ENCODE data around the gene FES. TPM values are rescaled to one million over a fixed set of nuclear protein-coding genes. Genes with fewer than 3 reads are reported as not detected.

FES gene
- total and polyA plus RNA-seq, 2 of the 13 experiments (the other 11 are each of a cell fraction or from before 2014, with no cell fraction given): 4.0 to 9.5 TPM

DNA sequence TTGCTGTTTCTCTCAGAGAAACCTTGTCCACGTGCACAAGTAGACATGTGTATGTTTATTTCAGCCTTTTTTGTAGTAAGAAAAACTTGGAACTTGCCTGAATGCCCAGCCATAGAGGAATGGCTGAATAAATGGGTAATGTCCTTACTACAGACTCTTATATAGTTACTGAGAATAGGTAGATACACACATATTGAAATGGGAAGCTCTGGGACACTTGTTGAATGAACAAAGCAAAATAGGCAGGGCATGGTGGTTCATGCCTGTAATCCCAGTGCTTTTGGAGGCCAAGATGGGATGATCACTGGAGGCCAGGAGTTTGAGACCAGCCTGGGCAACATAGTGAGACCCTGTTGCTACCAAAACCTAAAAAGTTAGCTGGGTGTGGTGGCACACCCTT is 52.5 kb downstream of the FES start:
- no peak for DNase-seq (ENCODE audit: low spot score)
- in situ Hi-C loops (cut with HindIII; ENCODE audit: extremely low pct_ligation_motif_present, low pct_unique_long_range_greater_than_20kb) (loop anchor here (25.0 kb wide), 1 partner anchor 325 kb away; no protein-coding TSS in a partner anchor), intact Hi-C loops (cut with micrococcal nuclease; ENCODE audit: unreplicated experiment) (loop anchor here (10.0 kb wide), 1 partner anchor 58 kb away; the partner anchor contains the start of gene PRC1)
- Histone ChIP-seq H3K79me2 (ENCODE audit: insufficient read depth, low read length) (peaks cover 4% of the 10 kb centered on the region), H3K36me3 (replicated peaks in 1 of 2; ENCODE audit: control insufficient read depth in 1 of 2, insufficient read depth in 2 of 2, low read length in 2 of 2) (peaks cover 10 to 24% of the 10 kb centered on the region in 2 experiments; a peak in 4 of 5 replicates), H4K20me1 (ENCODE audit: insufficient read depth, low read length) (no peaks in the 10 kb centered on the region), H3K27ac (ENCODE audit: extremely low read length, insufficient read depth, low read length) (no peak overlapping the region), H3K27me3 (ENCODE audit: control insufficient read depth in 1 of 2, insufficient read depth in 2 of 2, low read length in 2 of 2) (no peaks in the 10 kb centered on the region; a peak in 2 of 5 replicates), H2AFZ (ENCODE audit: low read length) (no peak overlapping the region), H3K4me3 (replicated peaks in 1 of 3; ENCODE audit: insufficient read depth in 1 of 3, low read depth in 2 of 3, low read length in 3 of 3) (no peak overlapping the region), H3K4me1 (ENCODE audit: insufficient read depth, low read length) (peaks cover 35% of the 10 kb centered on the region), H3K9ac (ENCODE audit: insufficient read depth, low read depth, low read length) (no peak overlapping the region), H3K4me2 (ENCODE audit: low read depth, low read length) (0 out of 2 replicates have a peak overlapping the region, but pooled peaks have one; percentile 11), H3K9me3 (ENCODE audit: low read length) (no peaks in the 10 kb centered on the region)
- POLR2A ChIA-PET: no interaction called here
- WGBS (ENCODE audit: low lambda C conversion rate): 97% methylated on average over 1 of the region's 1 CpG
- ATAC-seq: no peak
- FAIRE-seq: no peak
- TF ChIP-seq DR1 (CRISPR knock-in tag; IDR thresholded peaks at IDR 0.05) (no peak), ZNF121 (CRISPR knock-in tag; IDR thresholded peaks at IDR 0.05) (peak; percentile 27; the same call in 1 of the 2 replicates)
- CTCF ChIA-PET (ENCODE audit: low intra/inter-chr PET ratio, low total read pairs): no interaction called here
- no TSS peak for BruUV-seq (replicated peaks)

DNA sequence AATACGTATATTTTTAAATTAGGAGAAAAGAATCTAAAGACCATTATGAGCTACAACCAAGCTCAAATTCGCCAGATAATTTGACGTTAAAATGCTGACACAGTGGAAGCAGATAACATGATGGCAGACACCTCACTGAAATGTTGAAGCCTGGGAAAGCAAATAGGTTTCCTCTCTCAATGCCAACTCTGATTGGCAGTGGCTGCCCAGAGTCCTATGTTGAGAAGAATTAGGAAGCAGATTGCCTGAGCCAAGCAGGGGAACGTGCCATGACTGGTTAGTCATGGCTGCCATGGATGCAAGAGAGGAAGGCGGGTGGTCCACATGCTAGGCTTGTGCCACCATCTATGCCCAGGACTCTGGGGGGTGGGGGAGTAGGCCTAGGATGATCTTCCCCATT is 54.0 kb downstream of the FES start:
- no peak for DNase-seq (ENCODE audit: low spot score)
- intact Hi-C loops (cut with micrococcal nuclease; ENCODE audit: unreplicated experiment): loop anchor here (10.0 kb wide), 1 partner anchor 57 kb away; the partner anchor contains the start of gene PRC1
- TF ChIP-seq, protein P1, sequence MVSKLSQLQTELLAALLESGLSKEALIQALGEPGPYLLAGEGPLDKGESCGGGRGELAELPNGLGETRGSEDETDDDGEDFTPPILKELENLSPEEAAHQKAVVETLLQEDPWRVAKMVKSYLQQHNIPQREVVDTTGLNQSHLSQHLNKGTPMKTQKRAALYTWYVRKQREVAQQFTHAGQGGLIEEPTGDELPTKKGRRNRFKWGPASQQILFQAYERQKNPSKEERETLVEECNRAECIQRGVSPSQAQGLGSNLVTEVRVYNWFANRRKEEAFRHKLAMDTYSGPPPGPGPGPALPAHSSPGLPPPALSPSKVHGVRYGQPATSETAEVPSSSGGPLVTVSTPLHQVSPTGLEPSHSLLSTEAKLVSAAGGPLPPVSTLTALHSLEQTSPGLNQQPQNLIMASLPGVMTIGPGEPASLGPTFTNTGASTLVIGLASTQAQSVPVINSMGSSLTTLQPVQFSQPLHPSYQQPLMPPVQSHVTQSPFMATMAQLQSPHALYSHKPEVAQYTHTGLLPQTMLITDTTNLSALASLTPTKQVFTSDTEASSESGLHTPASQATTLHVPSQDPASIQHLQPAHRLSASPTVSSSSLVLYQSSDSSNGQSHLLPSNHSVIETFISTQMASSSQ (IDR thresholded peaks at IDR 0.05; ENCODE audit: low read depth): no peak
- TF ChIP-seq, protein P1 (CRISPR knock-in tag; IDR thresholded peaks at IDR 0.05; ENCODE audit: borderline replicate concordance): no peak
- TF ChIP-seq MAFK (conservative IDR thresholded peaks at IDR 0.05 in 1 of 2, IDR thresholded peaks at IDR 0.05 in 1 of 2; ENCODE audit: low read length in 2 of 2) (peak in 1 of 2 experiments; percentile 44; a peak in 2 of 4 replicates), ZFYVE20 (CRISPR knock-in tag; IDR thresholded peaks at IDR 0.05; ENCODE audit: borderline replicate concordance, low read depth) (no peak), EHMT2 (IDR thresholded peaks at IDR 0.05; ENCODE audit: borderline replicate concordance, low read depth, low read length) (no peak), MAFF (IDR thresholded peaks at IDR 0.05; ENCODE audit: low read depth, low read length) (peak; percentile 10; the same call in 1 of the 2 replicates)
- FAIRE-seq: no peak
- 92% methylated on average over 5 of the region's 5 CpGs for WGBS (ENCODE audit: low lambda C conversion rate)
- H3K9ac ChIP-seq (ENCODE audit: insufficient read depth, low read depth, low read length): no peak overlapping the region
- no peak overlapping the region for H2AFZ ChIP-seq (ENCODE audit: low read length)
- no peaks in the 10 kb centered on the region for H4K20me1 ChIP-seq (ENCODE audit: insufficient read depth, low read length)
- H3K27ac ChIP-seq (ENCODE audit: extremely low read length, insufficient read depth, low read length): no peak overlapping the region
- H3K79me2 ChIP-seq (ENCODE audit: insufficient read depth, low read length): peaks cover 4% of the 10 kb centered on the region
- CTCF ChIA-PET (ENCODE audit: low intra/inter-chr PET ratio, low total read pairs): no interaction called here
- H3K4me2 ChIP-seq (ENCODE audit: low read depth, low read length): no peak overlapping the region
- H3K9me3 ChIP-seq (ENCODE audit: low read length): no peaks in the 10 kb centered on the region
- peaks cover 25% of the 10 kb centered on the region for H3K4me1 ChIP-seq (ENCODE audit: insufficient read depth, low read length)
- BruUV-seq (replicated peaks): no TSS peak
- peaks cover 17 to 38% of the 10 kb centered on the region in 2 experiments; a peak in 4 of 5 replicates for H3K36me3 ChIP-seq (replicated peaks in 1 of 2; ENCODE audit: control insufficient read depth in 1 of 2, insufficient read depth in 2 of 2, low read length in 2 of 2)
- POLR2A ChIA-PET: no interaction called here
- no peak for ATAC-seq
- in situ Hi-C loops (cut with HindIII; ENCODE audit: extremely low pct_ligation_motif_present, low pct_unique_long_range_greater_than_20kb): loop anchor here (25.0 kb wide), 1 partner anchor 324 kb away; no protein-coding TSS in a partner anchor
- no peaks in the 10 kb centered on the region; a peak in 1 of 5 replicates for H3K27me3 ChIP-seq (ENCODE audit: control insufficient read depth in 1 of 2, insufficient read depth in 2 of 2, low read length in 2 of 2)
- no peak overlapping the region for H3K4me3 ChIP-seq (replicated peaks in 1 of 3; ENCODE audit: insufficient read depth in 1 of 3, low read depth in 2 of 3, low read length in 3 of 3)

All from HepG2 (cell line).